Stimulated activated CD8-positive, alpha-beta memory T cell treated with anti-CD3 and anti-CD28 coated beads, Interleukin-4, amount 100 ng/mL, for 48 hours (primary cell): ENCODE measurements around the gene TRAPPC14.
"Not testable (repeated sequence)": the region's sequence is repeated elsewhere in the genome, so short reads cannot be mapped to it uniquely, and the experiment has no call there.

Source experiments
- DNase-seq: peaks from one replicate; pipeline ENCODE4 v3.0.0-alpha.2; 2020

The TRAPPC14 gene

DNA sequence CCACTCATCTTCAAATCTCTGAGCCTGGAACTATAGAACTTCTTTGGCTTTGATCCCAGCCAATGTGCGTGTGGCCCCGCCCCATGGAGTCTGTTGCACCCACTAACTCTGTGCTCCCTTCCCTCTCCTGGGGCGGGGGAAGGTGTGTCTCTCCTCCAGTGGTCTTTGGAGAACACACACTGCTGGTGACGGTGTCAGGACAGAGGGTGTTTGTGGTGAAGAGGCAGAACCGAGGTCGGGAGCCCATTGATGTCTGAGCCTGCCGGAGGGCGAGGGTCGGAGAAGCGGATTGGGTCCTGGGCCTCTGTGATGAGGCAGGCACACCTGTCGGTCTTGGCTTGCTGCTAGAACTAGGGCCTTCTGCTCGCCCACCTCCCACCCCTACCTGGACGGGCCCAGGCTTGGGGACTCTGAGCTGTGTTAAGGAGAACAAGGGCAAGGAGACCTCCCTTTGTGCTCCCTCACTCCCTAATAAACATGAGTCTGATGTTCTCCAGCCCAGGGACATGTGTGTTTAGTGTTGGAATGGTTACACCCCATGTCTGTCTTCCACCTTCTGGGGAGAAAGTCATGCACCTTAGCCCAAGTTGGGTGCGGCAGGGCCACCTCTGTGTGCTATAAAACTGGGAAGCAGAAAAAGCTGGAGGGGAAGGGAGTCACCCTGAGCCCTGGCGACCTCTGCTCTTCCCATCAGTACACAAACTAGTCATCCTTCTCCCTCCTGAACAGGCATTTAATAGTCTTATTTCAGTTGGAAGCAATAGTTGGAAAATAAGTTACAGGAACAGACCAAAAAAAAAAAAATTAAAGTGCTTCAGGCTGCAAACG, 4.6 kb downstream of the TRAPPC14 start:
- no peak for DNase-seq

DNA sequence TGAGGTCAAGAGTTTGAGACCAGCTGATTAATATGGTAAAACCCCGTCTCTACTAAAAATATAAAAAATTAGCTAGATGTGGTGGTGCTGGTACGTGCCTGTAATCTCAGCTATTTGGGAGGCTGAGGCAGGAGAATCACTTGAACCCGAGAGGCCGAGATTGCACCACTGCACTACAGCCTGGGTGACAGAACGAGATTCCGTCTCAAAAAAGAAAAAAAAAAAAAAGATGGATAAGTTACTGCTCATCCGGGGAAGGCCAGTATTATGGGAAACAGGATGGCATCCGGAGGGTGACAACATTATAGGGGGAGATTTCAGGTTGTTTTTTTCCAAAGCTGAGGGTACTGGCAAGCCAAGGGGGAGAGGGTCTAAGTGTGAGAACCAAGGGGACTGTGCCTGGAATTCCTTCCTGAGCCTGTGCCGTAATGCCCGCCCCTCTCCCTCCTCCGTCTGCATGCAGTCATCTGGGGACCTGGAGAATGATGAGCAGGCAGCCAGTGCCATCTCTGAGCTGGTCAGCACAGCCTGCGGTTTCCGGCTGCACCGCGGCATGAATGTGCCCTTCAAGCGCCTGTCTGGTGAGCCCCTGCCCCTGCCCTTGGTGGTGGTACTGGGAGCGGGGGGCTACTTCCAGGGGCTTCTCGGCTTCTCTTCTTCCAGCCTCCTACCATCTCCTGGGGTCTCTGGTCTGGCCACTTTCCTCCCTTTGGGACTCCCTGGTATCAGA, 5.4 kb downstream of the TRAPPC14 start:
- DNase-seq: no peak

GRCh38 chr7:100152404-100152803, 6.1 kb downstream of the TRAPPC14 start:
- DNase-seq: no peak

- peak; percentile 97 for DNase-seq
These were observed 9.8 kb downstream of the TRAPPC14 start, which contains the start of gene LAMTOR4 for GRCh38 chr7:100148559-100149328. TSS of gene LAMTOR4 (plus strand) at chr7:100148918. CDS start at chr7:100148973, 55 bp downstream.

GRCh38 chr7:100148225-100148558, 10.3 kb downstream of the TRAPPC14 start:
- no peak for DNase-seq

DNA sequence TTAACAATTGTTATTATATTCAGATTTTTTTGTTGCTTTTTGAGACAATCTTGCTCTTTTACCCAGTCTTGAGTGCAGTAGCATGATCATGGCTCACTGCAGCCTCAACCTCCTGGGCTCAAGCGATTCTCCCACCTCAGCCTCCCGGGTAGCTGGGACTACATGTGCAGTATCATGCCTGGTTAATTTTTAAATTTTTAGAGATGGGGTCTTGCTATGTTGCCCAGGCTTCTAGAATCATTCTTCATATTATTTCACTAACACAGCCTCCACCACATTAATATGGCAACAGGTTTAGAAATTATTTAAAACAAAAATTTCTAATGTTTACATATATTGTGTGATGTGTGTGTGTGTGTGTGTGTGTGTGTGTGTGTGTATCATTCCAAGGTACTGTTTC, 11.2 kb downstream of the TRAPPC14 start:
- DNase-seq: no peak

DNA sequence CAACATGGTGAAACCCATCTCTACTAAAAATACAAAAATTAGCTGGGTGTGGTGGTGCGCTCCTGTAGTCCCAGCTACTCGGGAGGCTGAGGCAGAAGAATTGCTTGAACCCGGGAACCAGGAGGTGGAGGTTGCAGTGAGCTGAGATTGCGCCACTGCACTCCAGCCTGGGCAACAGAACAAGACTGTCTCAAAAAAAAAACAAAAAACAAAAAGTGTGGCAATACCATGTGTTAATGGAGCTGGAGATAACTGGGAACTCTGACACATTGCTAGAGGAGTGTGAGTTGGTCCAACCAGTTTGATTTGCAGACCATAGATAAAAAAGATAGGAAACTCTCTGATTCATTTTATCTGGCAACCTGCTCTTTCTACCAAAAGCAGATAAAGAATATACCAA, 12.2 kb downstream of the TRAPPC14 start:
- DNase-seq: not testable (repeated sequence)

DNA sequence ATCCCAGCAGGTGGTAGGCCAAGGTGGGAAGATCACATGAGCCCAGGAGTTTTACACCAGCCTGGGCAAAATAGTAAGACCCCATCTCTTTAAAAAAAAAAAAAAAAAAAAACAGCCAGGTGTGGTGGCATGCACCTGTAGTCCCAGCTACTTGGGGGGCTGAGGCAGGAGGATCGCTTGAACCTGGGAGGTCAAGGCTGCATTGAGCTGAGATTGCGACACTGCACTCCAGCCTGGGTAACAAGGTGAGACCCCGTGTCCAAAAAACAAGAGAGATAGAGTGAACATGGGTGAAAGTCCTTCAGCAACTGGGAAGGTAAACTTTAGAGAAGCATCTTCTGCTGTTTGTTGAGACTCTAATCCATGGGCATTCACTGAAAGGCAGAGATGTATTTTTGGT, 16.1 kb downstream of the TRAPPC14 start:
- no peak for DNase-seq

- no peak for DNase-seq
These were observed 17.0 kb downstream of the TRAPPC14 start for GRCh38 chr7:100141555-100141949.

DNA sequence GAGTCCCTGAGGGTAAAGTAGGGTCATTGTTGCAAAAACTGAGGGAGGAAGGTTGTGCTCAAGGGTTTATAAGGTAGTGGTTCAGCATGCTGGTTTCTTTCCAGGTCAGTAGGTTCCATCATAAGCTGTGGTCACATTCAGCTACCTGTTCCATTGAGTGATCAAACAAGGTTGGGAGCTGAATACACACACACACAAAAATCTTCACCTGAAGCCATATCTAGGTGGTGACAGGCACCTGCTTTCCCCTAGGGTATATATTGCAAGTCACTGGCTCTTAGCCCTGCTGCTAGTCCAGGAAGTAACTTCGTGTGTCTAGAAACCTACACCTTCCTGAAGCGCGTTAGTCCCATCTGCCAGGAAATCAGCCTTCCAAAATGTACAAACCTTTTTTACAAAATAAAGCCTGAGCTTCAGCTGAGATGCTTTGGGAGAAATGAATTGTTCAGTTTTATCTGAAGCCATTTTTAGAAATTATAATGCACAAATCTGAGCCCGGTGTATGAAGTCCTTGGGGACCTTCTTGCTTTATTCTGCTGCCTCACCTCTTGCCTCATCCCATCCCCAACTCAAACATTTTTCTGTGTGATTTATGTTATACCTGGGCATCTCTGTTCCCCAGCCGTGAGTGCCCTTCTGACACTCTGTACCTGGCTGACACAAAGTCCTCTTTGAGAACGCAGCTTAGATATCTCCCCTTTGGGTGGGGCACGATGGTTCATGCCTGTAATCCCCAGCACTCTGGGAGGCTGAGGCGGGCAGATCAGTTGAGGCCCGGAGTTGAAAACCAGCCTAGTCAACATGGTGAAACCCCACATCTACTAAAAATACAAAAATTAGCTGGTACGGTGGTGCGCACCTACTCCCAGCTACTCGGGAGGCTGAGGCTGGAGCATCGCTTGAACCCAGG, 20.4 kb downstream of the TRAPPC14 start:
- no peak for DNase-seq

DNA sequence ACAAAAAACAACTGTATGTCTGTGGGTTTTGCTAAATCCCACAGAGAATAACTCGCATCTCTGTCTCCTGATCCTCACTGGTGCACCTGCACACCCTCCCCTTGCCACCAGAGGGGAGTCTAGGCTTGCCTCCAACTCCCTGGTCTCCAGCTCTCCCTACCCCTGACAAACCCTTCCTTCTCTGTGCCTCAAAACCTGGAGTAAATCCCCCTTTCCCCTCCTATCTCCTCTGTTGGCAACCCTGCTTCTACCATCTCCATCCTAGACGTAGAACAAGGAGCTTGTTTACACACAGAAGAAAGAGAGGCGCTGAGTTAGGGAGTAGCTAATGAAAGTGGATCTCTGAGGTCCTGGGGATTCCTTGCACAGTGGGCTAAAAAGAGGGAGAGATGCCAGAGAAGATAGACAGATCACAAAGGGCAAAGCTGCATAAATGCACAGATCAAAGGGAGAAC, 25.8 kb downstream of the TRAPPC14 start:
- DNase-seq: peak; percentile 72

- no peak for DNase-seq
These were observed 26.4 kb downstream of the TRAPPC14 start for GRCh38 chr7:100132126-100132525.

- peak; percentile 94 for DNase-seq
These were observed 27.7 kb downstream of the TRAPPC14 start for GRCh38 chr7:100130608-100131453.

- DNase-seq: not testable (repeated sequence)
These were observed 28.3 kb downstream of the TRAPPC14 start for GRCh38 chr7:100130220-100130607.

DNA sequence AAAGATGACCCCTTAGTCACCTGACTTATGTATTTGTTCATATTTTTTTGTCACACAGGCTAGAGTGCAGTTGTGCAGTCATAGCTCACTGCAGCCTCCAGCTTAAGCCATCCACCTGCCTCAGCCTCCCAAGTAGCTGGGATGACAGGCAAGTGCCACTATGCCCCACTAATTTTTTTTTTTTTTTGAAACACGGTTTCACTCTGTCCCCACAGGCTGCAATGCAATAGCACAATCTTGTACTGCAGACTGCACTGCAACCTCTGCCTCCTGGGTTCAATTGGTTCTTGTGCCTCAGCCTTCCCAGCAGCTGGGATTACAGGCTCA, 29.9 kb downstream of the TRAPPC14 start:
- DNase-seq: no peak

- DNase-seq: peak; percentile 43
These were observed 30.5 kb downstream of the TRAPPC14 start for GRCh38 chr7:100127866-100128636.

DNA sequence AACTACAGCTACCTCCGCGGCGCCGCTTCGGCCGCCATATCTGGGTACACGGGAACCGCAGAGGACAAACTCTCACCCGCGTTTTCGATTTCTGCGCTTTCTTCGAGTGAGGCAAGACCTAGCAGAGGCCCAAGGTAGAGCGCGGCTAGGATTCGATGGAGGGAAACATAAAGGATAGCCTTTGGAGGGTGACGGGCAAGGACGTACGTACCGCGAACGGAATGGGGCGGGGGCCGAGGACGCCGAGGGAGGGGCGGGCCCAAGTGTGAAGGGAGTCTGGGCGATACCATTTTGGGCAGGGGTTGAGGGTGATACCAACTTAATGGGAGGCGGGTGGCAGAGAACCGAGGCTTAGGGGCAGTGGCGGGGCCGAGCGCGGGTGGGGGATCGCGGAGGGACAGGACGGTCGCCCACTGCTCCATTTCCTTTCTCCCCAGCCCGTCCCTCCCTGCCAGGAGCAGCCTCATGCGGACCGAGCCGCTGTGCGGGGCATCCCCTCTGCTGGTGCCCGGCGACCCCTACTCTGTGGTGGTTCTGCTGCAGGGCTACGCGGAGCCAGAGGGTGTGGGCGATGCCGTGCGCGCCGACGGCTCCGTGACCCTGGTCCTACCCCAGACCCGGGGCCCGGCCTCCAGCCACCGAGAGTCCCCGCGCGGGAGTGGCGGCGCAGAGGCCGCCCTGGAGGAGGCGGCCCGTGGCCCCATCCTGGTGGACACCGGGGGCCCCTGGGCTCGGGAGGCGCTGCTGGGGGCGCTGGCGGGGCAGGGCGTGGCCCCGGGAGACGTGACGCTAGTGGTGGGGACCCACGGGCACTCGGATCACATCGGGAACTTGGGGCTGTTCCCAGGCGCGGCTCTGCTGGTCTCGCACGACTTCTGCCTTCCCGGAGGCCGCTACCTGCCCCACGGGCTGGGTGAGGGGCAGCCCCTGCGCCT, 31.3 kb downstream of the TRAPPC14 start, which contains the start of gene MBLAC1:
Gene MBLAC1, plus strand, starts transcription at position 37 of the 935 bp plus-strand sequence. Its CDS starts 429 bp downstream, at position 466.
- DNase-seq: peak; percentile 96

DNA sequence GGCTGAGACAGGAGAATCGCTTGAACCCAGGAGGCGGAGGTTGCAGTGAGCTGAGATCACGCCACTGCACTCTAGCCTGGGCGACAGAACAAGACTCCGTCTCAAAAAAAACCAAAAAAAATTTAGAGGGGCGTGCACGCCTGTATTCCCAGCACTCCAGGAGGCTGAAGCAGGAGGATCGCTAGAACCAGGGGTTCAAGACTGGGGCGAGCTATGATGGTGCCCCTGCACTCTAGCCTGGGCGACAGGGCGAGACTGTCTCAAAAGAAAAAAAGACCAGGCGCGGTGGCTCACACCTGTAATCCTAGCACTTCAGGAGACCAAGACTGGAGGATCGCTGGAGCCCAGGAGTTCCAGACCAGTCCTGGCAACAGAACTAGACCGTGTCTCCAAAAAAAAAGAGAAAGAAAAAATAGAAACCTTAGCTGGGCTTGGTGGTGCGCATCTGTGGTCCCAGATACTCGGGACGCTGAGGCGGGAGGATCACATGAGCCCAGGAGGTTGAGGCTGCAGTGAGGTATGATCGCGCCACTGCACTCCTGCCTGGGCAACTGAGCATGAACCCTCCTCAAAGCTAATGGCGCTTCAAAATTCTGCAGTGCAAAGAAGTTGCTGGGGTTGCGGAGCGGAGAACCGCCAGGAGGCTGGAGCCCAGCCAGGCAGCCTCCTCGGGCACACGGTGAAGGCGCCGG, 32.1 kb downstream of the TRAPPC14 start:
- DNase-seq: no peak
